Loucy (cell line): ENCODE results near the gene PLCH1.

Experiments used
- H2AFZ ChIP-seq: fragments of 200-600 bp; sonication (generic); 2 replicates; pipeline ENCODE4 v1.6.0; 2016; ENCODE audit warnings: antibody characterized with exemption, mild to moderate bottlenecking, low read length, moderate library complexity
- H3F3A ChIP-seq: fragments of 200-600 bp; 2 replicates; pipeline ENCODE4 v1.6.0; 2016; ENCODE audit warnings: antibody characterized with exemption, low read depth, mild to moderate bottlenecking
- H3K27me3 ChIP-seq: fragments of 200-600 bp; sonication (generic); 2 replicates; pipeline ENCODE4 v1.6.1; 2014; ENCODE audit warnings: low read length, mild to moderate bottlenecking; ENCODE audit not compliant: insufficient read depth, poor library complexity, severe bottlenecking
- H3K36me3 ChIP-seq: fragments of 200-600 bp; sonication (generic); 2 replicates; pipeline ENCODE4 v1.6.1; 2016; ENCODE audit warnings: low read length; ENCODE audit not compliant: insufficient read depth
- H3K4me1 ChIP-seq: fragments of 200-600 bp; sonication (generic); 2 replicates; pipeline ENCODE4 v1.5.1; 2014; ENCODE audit warnings: low read length, mild to moderate bottlenecking; ENCODE audit not compliant: insufficient read depth, poor library complexity, severe bottlenecking
- H3K4me2 ChIP-seq: fragments of 200-600 bp; sonication (generic); 2 replicates; pipeline ENCODE4 v1.6.0; 2014; ENCODE audit warnings: antibody characterized with exemption, low read length, low read depth, mild to moderate bottlenecking; ENCODE audit not compliant: poor library complexity, severe bottlenecking
- H3K4me3 ChIP-seq: fragments of 200-600 bp; sonication (generic); 2 replicates; pipeline ENCODE4 v1.5.1; 2014; ENCODE audit warnings: low read length, mild to moderate bottlenecking, mixed read lengths; ENCODE audit not compliant: poor library complexity, severe bottlenecking
- H3K79me2 ChIP-seq: fragments of 200-600 bp; sonication (generic); 2 replicates; pipeline ENCODE4 v1.6.1; 2014; ENCODE audit warnings: low read length; ENCODE audit not compliant: insufficient read depth
- H3K9ac ChIP-seq: fragments of 200-600 bp; sonication (generic); 2 replicates; pipeline ENCODE4 v1.6.0; 2014; ENCODE audit warnings: mild to moderate bottlenecking, low read depth, low read length, moderate library complexity; ENCODE audit not compliant: poor library complexity, severe bottlenecking
- H3K9me2 ChIP-seq: fragments of 200-600 bp; sonication (generic); replicated peaks from 2 replicates; pipeline ENCODE4 v1.6.1; 2016; ENCODE audit warnings: low read depth, low read length, mixed read lengths
- H3K9me3 ChIP-seq: fragments of 200-600 bp; sonication (generic); 2 replicates; pipeline ENCODE4 v1.6.1; 2014; ENCODE audit warnings: mild to moderate bottlenecking, antibody characterized with exemption, low read length, low read depth; ENCODE audit not compliant: insufficient read depth
- H4K20me1 ChIP-seq: fragments of 200-600 bp; sonication (generic); 2 replicates; pipeline ENCODE4 v1.6.0; 2014; ENCODE audit warnings: antibody characterized with exemption, low read length, mild to moderate bottlenecking; ENCODE audit not compliant: insufficient read depth, poor library complexity, severe bottlenecking
- CTCF ChIP-seq: fragments of 200-600 bp; sonication (generic); conservative IDR thresholded peaks from 2 replicates; pipeline ENCODE4 v1.5.1; 2014; ENCODE audit warnings: mild to moderate bottlenecking, antibody characterized with exemption, low read length
- EZH2phosphoT487 ChIP-seq: fragments of 200-600 bp; IDR thresholded peaks from 2 replicates; pipeline ENCODE4 v1.6.1; 2018; ENCODE audit warnings: antibody characterized with exemption, mild to moderate bottlenecking, moderate library complexity, borderline replicate concordance

Gene PLCH1

GRCh38 chr3:155497930-155498647, 246.8 kb downstream of the PLCH1 start:
- Histone ChIP-seq H3K36me3 (peaks cover 29% of the 10 kb centered on the region), H3K27me3 (no peaks in the 10 kb centered on the region), H4K20me1 (no peaks in the 10 kb centered on the region), H3K79me2 (no peaks in the 10 kb centered on the region), H3K9ac (no peak overlapping the region), H3F3A (no peaks in the 10 kb centered on the region), H3K9me2 (no peaks in the 10 kb centered on the region), H2AFZ (no peak overlapping the region), H3K4me1 (peaks cover 9% of the 10 kb centered on the region), H3K4me2 (no peak overlapping the region), H3K9me3 (no peaks in the 10 kb centered on the region), H3K4me3 (no peak overlapping the region)
- TF ChIP-seq CTCF, result no peak
- no peak for TF ChIP-seq EZH2phosphoT487

- Histone ChIP-seq H3K9me3 (no peaks in the 10 kb centered on the region), H4K20me1 (no peaks in the 10 kb centered on the region), H3K79me2 (no peaks in the 10 kb centered on the region), H2AFZ (no peak overlapping the region), H3K4me2 (no peak overlapping the region), H3K27me3 (no peaks in the 10 kb centered on the region), H3K4me1 (peaks cover 9% of the 10 kb centered on the region), H3K9ac (no peak overlapping the region), H3F3A (no peaks in the 10 kb centered on the region), H3K4me3 (no peak overlapping the region), H3K36me3 (peaks cover 41% of the 10 kb centered on the region), H3K9me2 (no peaks in the 10 kb centered on the region)
- TF ChIP-seq EZH2phosphoT487, result no peak
- no peak for TF ChIP-seq CTCF
Measured at GRCh38 chr3:155496206-155496605, 248.7 kb downstream of the PLCH1 start.

GRCh38 chr3:155495387-155495786, 249.5 kb downstream of the PLCH1 start:
- Histone ChIP-seq H3K9ac (no peak overlapping the region), H3K4me1 (peaks cover 9% of the 10 kb centered on the region), H3F3A (no peaks in the 10 kb centered on the region), H2AFZ (no peak overlapping the region), H3K36me3 (peaks cover 39% of the 10 kb centered on the region), H3K27me3 (no peaks in the 10 kb centered on the region), H3K9me2 (no peaks in the 10 kb centered on the region), H3K9me3 (no peaks in the 10 kb centered on the region), H3K79me2 (no peaks in the 10 kb centered on the region), H3K4me2 (no peak overlapping the region), H3K4me3 (no peak overlapping the region), H4K20me1 (no peaks in the 10 kb centered on the region)
- TF ChIP-seq CTCF, result no peak
- TF ChIP-seq EZH2phosphoT487, result no peak
